Effector memory CD8-positive, alpha-beta T cell (primary cell): ENCODE results near the gene KDM4B.
"Not testable (repeated sequence)": the region's sequence is repeated elsewhere in the genome, so short reads cannot be mapped to it uniquely, and the experiment has no call there.

Source experiments
- ATAC-seq: fragments of 150-1000 bp; cut with Tn5 transposase; replicated peaks from 2 replicates; pipeline ENCODE4 v1.10.0; 2021; ENCODE audit warnings: mild to moderate bottlenecking, moderate library complexity
- DNase-seq, 3 experiments: peaks; one replicate each; pipeline ENCODE4 v3.0.0; 2021
- H3K27ac Mint-ChIP-seq, 2 donors: one replicate each; pipeline ENCODE4 v1.8.0; 2022; ENCODE audit warnings: mild to moderate bottlenecking in 2 of 2, mixed read lengths in 2 of 2, moderate library complexity in 2 of 2
- H3K27me3 Mint-ChIP-seq, 2 donors: one replicate each; pipeline ENCODE4 v1.8.0; 2022; ENCODE audit warnings: mixed read lengths in 2 of 2
- H3K36me3 Mint-ChIP-seq: one replicate; pipeline ENCODE4 v1.8.0; 2022; ENCODE audit warnings: mild to moderate bottlenecking, moderate library complexity, mixed read lengths; ENCODE audit not compliant: insufficient read depth
- H3K4me1 Mint-ChIP-seq, 2 donors: one replicate each; pipeline ENCODE4 v1.8.0; 2022; ENCODE audit warnings: low read depth in 2 of 2, mixed read lengths in 2 of 2
- H3K4me3 Mint-ChIP-seq, 2 donors: one replicate each; pipeline ENCODE4 v1.8.0; 2022; ENCODE audit warnings: mild to moderate bottlenecking in 2 of 2, mixed read lengths in 2 of 2, moderate library complexity in 2 of 2
- H3K9me3 Mint-ChIP-seq, 2 donors: one replicate each; pipeline ENCODE4 v1.8.0; 2022; ENCODE audit warnings: mixed read lengths in 2 of 2

Gene KDM4B

GRCh38 chr19:5178841-5179240 is 209.9 kb downstream of the KDM4B start:
- Mint-ChIP-seq H3K36me3 (peaks cover 3% of the 10 kb centered on the region), H3K27me3 (peaks cover 14 to 16% of the 10 kb centered on the region in 2 donors), H3K9me3 (no peaks in the 10 kb centered on the region), H3K4me1 (no peaks in the 10 kb centered on the region), H3K4me3 (no peak overlapping the region), H3K27ac (no peak overlapping the region)
- ATAC-seq (no peak), DNase-seq (no peak)

GRCh38 chr19:5179256-5179655 is 210.3 kb downstream of the KDM4B start:
- Mint-ChIP-seq H3K4me1 (no peaks in the 10 kb centered on the region), H3K27ac (no peak overlapping the region), H3K4me3 (no peak overlapping the region), H3K36me3 (peaks cover 3% of the 10 kb centered on the region), H3K27me3 (peaks cover 14 to 16% of the 10 kb centered on the region in 2 donors), H3K9me3 (no peaks in the 10 kb centered on the region)
- DNase-seq (no peak), ATAC-seq (no peak)

DNA sequence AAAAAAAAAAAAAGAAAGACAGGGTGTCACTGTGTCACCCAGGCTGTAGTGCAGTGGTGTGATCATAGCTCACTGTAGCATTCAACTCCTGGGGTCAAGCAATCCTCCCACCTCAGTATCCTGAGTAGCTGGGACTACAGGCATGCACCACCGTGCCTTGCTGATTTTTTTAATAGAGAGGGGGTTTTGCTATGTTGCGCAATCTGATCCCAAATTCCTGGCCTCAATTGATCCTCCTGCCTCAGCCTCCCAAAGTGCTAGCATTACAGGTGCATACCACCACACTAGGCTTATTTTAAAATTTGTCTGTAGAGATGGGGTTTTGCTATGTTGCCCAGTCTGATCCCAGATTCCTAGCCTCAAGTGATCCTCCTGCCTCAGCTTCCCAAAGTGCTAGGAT is 212.4 kb downstream of the KDM4B start:
- no peak for ATAC-seq
- Mint-ChIP-seq H3K36me3 (peaks cover 3% of the 10 kb centered on the region), H3K4me1 (no peaks in the 10 kb centered on the region), H3K27me3 (peaks cover 10 to 14% of the 10 kb centered on the region in 2 donors), H3K27ac (no peak overlapping the region), H3K9me3 (no peaks in the 10 kb centered on the region), H3K4me3 (no peak overlapping the region)
- DNase-seq, result no peak

- Mint-ChIP-seq H3K27ac (no peak overlapping the region), H3K9me3 (no peaks in the 10 kb centered on the region), H3K36me3 (peaks cover 3% of the 10 kb centered on the region), H3K4me3 (no peak overlapping the region), H3K27me3 (peaks cover 0 to 7% of the 10 kb centered on the region in 2 donors), H3K4me1 (no peaks in the 10 kb centered on the region)
- DNase-seq, result no peak
- ATAC-seq, result no peak
Measured at GRCh38 chr19:5182751-5183150, 213.8 kb downstream of the KDM4B start.

GRCh38 chr19:5183616-5184015 is 214.7 kb downstream of the KDM4B start:
- Mint-ChIP-seq H3K36me3 (peaks cover 3% of the 10 kb centered on the region), H3K27ac (no peak overlapping the region), H3K27me3 (peaks cover 5 to 13% of the 10 kb centered on the region in 2 donors), H3K4me1 (no peaks in the 10 kb centered on the region), H3K9me3 (no peaks in the 10 kb centered on the region), H3K4me3 (no peak overlapping the region)
- DNase-seq (no peak), ATAC-seq (no peak)

DNA sequence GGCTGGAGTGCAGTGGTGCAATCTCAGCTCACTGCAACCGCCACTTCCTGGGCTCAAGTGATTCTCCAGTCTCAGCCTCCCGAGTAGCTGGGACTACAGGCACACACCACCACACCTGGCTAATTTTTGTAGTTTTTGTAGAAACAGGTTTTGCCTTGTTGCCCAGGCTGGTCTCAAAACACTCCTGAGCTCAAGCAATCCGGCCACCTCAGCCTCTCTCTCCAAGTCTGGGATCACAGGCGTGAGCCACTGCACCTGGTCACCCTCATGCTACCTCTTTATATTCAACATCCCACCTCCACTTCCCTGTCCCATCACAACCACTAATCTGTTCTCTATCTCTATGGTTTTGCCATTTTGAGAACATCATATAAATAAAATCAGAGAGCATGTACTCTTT is 216.0 kb downstream of the KDM4B start:
- H3K4me3 Mint-ChIP-seq, result no peak overlapping the region
- H3K9me3 Mint-ChIP-seq, result no peaks in the 10 kb centered on the region

DNA sequence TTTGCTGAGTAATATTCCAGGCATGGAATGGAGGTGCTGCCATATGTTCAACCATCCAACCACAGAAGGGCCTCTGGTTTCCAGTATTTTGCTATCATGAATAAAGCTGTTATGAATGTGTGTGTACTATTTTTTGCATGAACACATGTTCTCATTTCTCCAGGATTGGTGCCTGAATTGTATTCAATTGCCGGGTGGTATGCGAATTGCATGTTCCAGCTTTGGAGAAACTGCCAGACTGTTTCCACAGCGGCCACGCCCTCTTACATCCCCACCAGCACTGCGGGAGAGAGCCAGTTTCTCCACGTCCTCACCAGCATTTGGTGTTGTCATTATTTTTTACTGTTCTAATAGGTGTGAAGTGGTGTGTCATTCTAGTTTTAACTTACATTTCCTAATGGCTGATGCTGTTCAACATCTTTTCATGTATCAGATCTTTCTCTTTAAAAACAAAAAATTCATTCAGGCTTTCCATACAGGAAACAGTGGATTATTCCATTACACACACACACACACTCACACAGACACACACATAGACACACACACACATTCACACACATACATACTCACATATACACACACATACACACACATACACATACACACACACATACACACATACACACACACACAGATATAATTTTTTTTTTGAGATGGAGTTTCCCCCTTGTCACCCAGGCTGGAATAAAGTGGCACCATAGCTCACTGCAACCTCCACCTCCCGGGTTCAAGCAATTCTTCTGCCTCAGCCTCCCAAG is 217.6 kb downstream of the KDM4B start:
- Mint-ChIP-seq H3K36me3 (no peaks in the 10 kb centered on the region), H3K27ac (no peak overlapping the region), H3K4me3 (no peak overlapping the region), H3K9me3 (no peaks in the 10 kb centered on the region), H3K4me1 (no peaks in the 10 kb centered on the region), H3K27me3 (peaks cover 13 to 29% of the 10 kb centered on the region in 2 donors)
- DNase-seq (no peak), ATAC-seq (no peak)

More for the DNA sequence above, 216.0 kb downstream of the KDM4B start:
- Mint-ChIP-seq H3K27ac (no peak overlapping the region), H3K4me1 (no peaks in the 10 kb centered on the region), H3K36me3 (peaks cover under 1% of the 10 kb centered on the region), H3K27me3 (peaks cover 13 to 22% of the 10 kb centered on the region in 2 donors)
- ATAC-seq, result no peak
- DNase-seq, result no peak

DNA sequence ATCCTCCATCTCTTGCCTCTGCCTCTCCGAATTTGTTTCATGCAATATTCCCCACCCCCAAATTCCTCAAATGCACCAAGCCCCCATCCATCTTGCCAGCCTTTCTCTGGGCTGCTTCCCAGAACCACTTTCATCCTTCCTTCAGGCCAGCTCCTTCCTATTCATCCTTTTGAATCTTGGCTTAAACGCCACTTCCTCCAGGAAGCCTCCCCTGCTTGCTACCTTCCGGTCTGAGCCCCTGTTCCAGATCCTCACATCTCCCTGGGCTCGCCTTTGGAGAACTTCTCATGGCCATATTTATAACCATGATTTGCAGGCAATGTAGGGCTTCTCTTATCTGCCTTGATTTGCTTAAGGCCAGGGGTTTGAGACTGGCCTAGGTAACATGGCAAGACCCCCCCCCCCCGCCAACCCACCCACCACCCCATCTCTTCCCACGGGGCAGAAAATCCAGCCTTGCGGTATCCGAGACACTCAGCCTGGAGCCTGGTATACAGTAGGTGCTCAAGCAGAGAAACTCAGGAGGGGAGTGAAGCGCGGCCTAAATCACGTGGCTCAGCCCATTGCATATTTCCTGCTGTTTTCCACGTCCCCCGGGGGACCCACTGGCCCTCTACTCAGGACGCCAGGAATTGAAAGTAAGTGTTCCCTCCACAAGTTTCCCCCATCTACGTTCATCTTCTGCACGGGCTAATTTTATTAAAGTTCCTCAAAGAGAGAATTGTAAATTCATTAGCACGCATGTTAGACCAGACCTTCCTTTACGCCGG is 219.8 kb downstream of the KDM4B start:
- H3K4me1 Mint-ChIP-seq, result no peaks in the 10 kb centered on the region
- H3K4me3 Mint-ChIP-seq, result no peak overlapping the region
- no peaks in the 10 kb centered on the region for H3K36me3 Mint-ChIP-seq
- H3K27me3 Mint-ChIP-seq, result peaks cover 13 to 24% of the 10 kb centered on the region in 2 donors
- DNase-seq (no peak), ATAC-seq (no peak)
- H3K27ac Mint-ChIP-seq, result no peak overlapping the region
- no peaks in the 10 kb centered on the region for H3K9me3 Mint-ChIP-seq

DNA sequence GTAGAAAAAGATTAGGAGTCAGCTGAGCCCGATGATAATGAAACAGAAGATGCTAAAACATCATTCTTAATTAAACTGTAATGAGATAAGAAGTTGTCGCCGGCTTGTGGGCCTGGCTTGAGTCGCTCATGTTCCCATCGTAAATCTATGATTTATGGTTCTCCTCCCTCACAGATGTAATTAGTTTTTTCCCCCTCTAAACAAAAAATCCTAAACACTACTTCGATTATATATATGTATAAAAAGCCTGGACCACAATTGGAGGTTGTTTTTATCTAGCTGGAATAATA is 220.3 kb downstream of the KDM4B start:
- Mint-ChIP-seq H3K36me3 (no peaks in the 10 kb centered on the region), H3K4me1 (no peaks in the 10 kb centered on the region), H3K27me3 (peaks cover 13 to 24% of the 10 kb centered on the region in 2 donors), H3K27ac (no peak overlapping the region), H3K9me3 (no peaks in the 10 kb centered on the region), H3K4me3 (no peak overlapping the region)
- DNase-seq (no peak), ATAC-seq (no peak)

DNA sequence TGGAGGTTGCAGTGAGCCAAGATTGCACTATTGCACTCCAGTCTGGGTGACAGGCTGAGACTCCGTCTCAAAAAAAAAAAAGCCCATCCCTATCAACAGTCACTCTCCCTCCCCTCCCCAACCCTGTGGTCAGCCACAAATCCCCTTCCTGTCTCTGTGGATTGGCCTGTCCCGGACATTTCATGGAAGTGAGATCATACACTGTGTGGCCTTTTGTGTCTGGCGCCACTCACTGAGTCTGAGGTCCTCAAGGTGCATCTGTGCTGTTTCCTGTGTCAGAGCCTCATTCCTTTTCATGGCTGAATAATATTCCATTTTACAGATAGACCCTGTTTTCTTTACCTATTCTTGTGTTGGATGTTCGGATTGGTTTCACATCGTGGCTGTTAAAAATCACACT is 222.2 kb downstream of the KDM4B start:
- no peaks in the 10 kb centered on the region for H3K36me3 Mint-ChIP-seq
- no peak for ATAC-seq
- DNase-seq, result no peak
- no peaks in the 10 kb centered on the region for H3K9me3 Mint-ChIP-seq
- no peak overlapping the region for H3K27ac Mint-ChIP-seq
- H3K27me3 Mint-ChIP-seq, result peaks cover 13 to 24% of the 10 kb centered on the region in 2 donors
- H3K4me3 Mint-ChIP-seq, result no peak overlapping the region
- no peaks in the 10 kb centered on the region for H3K4me1 Mint-ChIP-seq

DNA sequence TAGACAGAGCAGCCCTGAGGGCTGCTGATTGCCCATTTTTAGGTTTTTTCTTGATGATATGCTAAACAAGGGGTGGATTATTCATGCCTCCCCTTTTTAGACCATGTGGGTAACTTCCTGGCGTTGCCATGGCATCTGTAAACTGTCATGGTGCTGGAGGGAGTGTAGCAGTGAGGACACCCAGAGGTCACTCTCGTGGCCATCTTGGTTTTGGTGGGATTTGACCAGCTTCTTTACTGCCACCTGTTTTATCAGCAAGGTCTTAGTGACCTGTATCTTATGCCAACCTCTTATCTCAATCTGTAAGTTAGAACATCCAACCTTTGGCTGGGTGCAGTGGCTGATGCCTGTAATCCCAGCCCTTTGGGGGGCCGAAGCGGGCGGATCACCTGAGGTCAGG is 223.7 kb downstream of the KDM4B start:
- H3K4me3 Mint-ChIP-seq, result no peak overlapping the region
- H3K9me3 Mint-ChIP-seq, result no peaks in the 10 kb centered on the region
- no peak for DNase-seq
- peaks cover 13 to 24% of the 10 kb centered on the region in 2 donors for H3K27me3 Mint-ChIP-seq
- no peak for ATAC-seq
- H3K36me3 Mint-ChIP-seq, result no peaks in the 10 kb centered on the region
- H3K27ac Mint-ChIP-seq, result no peak overlapping the region
- H3K4me1 Mint-ChIP-seq, result no peaks in the 10 kb centered on the region

DNA sequence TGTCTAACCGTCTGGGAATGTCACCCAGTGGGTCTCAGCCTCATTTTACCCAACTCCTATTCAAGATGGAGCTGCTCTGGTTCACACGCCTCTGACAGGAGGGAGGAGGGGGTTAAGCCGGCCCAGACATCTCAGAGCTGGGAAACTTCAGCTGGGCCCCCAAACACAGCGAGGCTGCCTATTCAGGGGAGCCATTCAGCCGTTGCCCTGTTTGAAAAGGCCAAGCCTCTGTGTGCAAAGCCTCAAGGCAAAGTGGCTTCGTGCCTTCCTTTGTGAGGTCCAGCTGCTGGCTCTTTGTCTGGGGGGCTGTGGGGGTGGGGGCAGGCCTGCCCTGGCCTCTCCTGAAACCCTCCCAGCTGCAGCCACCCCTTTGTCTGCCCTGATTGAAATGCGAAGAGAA is 224.3 kb downstream of the KDM4B start:
- Mint-ChIP-seq H3K4me1 (no peaks in the 10 kb centered on the region), H3K36me3 (no peaks in the 10 kb centered on the region), H3K27ac (no peak overlapping the region), H3K9me3 (no peaks in the 10 kb centered on the region), H3K4me3 (no peak overlapping the region), H3K27me3 (peaks cover 12 to 23% of the 10 kb centered on the region in 2 donors)
- DNase-seq (no peak), ATAC-seq (no peak)

GRCh38 chr19:5194641-5195040 is 225.7 kb downstream of the KDM4B start:
- ATAC-seq, result no peak
- H3K9me3 Mint-ChIP-seq, result no peaks in the 10 kb centered on the region
- no peak for DNase-seq
- H3K27ac Mint-ChIP-seq, result no peak overlapping the region
- peaks cover 0 to 9% of the 10 kb centered on the region in 2 donors for H3K27me3 Mint-ChIP-seq
- H3K36me3 Mint-ChIP-seq, result no peaks in the 10 kb centered on the region
- no peaks in the 10 kb centered on the region for H3K4me1 Mint-ChIP-seq
- H3K4me3 Mint-ChIP-seq, result no peak overlapping the region

DNA sequence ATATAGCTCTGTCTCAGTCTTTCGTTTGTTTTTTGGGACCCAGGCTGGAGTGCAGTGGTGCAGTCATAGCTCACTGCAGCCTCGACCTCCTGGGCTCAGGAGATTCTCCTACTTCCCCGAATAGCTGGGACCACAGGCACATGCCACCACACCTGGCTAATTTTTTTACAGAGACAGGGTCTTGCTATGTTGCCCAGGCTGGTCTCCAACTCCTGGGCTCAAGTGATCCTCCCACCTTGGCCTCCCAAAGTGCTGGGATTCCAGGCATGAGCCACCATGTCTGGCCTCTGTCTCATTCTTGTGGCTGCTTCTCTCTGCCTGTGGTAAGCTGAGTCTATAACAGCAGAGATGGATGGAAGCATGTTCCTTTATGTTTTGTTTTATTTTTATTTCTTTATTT is 226.7 kb downstream of the KDM4B start:
- not testable (repeated sequence) for H3K4me1 Mint-ChIP-seq, H3K27me3 Mint-ChIP-seq, H3K36me3 Mint-ChIP-seq, ATAC-seq, H3K4me3 Mint-ChIP-seq, H3K27ac Mint-ChIP-seq, DNase-seq, H3K9me3 Mint-ChIP-seq
